IPS DF 19.7 (cell line): Measurements from ENCODE around the gene RNF7.
"Not testable (repeated sequence)": the region's sequence is repeated elsewhere in the genome, so short reads cannot be mapped to it uniquely, and the experiment has no call there.

Source experiments
- DNase-seq: peaks from one replicate; pipeline ENCODE4 v3.0.0-alpha.2; 2013; ENCODE audit warnings: low read depth, low spot score

RNF7 gene

GRCh38 chr3:141738022-141738890 lies at the start of gene RNF7:
TSS of gene RNF7 (plus strand) at chr3:141738298. CDS start at chr3:141738342, 44 bp downstream.
- DNase-seq, result peak; percentile 52

GRCh38 chr3:141690431-141691072 lies 47.5 kb upstream of the RNF7 start:
- DNase-seq, result no peak

GRCh38 chr3:141691471-141691870 lies 46.6 kb upstream of the RNF7 start:
- DNase-seq, result not testable (repeated sequence)

GRCh38 chr3:141692973-141693372 lies 45.1 kb upstream of the RNF7 start:
- not testable (repeated sequence) for DNase-seq

GRCh38 chr3:141699324-141699723 lies 38.8 kb upstream of the RNF7 start:
- DNase-seq, result no peak

- DNase-seq, result no peak
Measured at GRCh38 chr3:141699897-141700296, 38.2 kb upstream of the RNF7 start.

GRCh38 chr3:141703367-141703766 lies 34.7 kb upstream of the RNF7 start:
- DNase-seq, result not testable (repeated sequence)

GRCh38 chr3:141707741-141708203 lies 30.3 kb upstream of the RNF7 start:
- DNase-seq, result no peak

- no peak for DNase-seq
Measured at GRCh38 chr3:141708367-141708766, 29.7 kb upstream of the RNF7 start.

GRCh38 chr3:141709126-141709770 lies 28.9 kb upstream of the RNF7 start:
- DNase-seq, result no peak

GRCh38 chr3:141710121-141710520 lies 28.0 kb upstream of the RNF7 start:
- no peak for DNase-seq

GRCh38 chr3:141710888-141711616 lies 27.0 kb upstream of the RNF7 start:
- no peak for DNase-seq

GRCh38 chr3:141714671-141715070 lies 23.4 kb upstream of the RNF7 start:
- DNase-seq, result no peak

GRCh38 chr3:141722081-141722480 lies 16.0 kb upstream of the RNF7 start:
- DNase-seq, result no peak

- DNase-seq, result no peak
Measured at GRCh38 chr3:141722648-141723047, 15.4 kb upstream of the RNF7 start.

- DNase-seq, result no peak
Measured at GRCh38 chr3:141723255-141723654, 14.8 kb upstream of the RNF7 start.

GRCh38 chr3:141724186-141724585 lies 13.9 kb upstream of the RNF7 start:
- DNase-seq, result no peak

- no peak for DNase-seq
Measured at GRCh38 chr3:141725036-141725435, 13.1 kb upstream of the RNF7 start.

- DNase-seq, result no peak
Measured at GRCh38 chr3:141726483-141726882, 11.6 kb upstream of the RNF7 start.

- no peak for DNase-seq
Measured at GRCh38 chr3:141728355-141728892, 9.7 kb upstream of the RNF7 start.

GRCh38 chr3:141729240-141729639 lies 8.9 kb upstream of the RNF7 start:
- DNase-seq, result no peak
